Neural cell (in vitro differentiated cells): ENCODE measurements around the gene ABCA8. TPM values are rescaled to one million over a fixed set of nuclear protein-coding genes. Genes with fewer than 3 reads are reported as not detected.

Source experiments
- H2AFZ ChIP-seq: fragments of 200-600, 300-800 bp; sonication (generic), shearing (Covaris generic); 2 replicates; pipeline ENCODE4 v1.6.0; 2014; ENCODE audit warnings: low read depth, mild to moderate bottlenecking, antibody characterized with exemption, low read length, moderate library complexity
- H3F3A ChIP-seq: fragments of 200-600 bp; shearing (Covaris generic); 2 replicates; pipeline ENCODE4 v1.6.1; 2016; ENCODE audit warnings: mild to moderate bottlenecking, moderate library complexity, mixed read lengths, antibody characterized with exemption, low read length; ENCODE audit not compliant: insufficient read depth, poor library complexity, severe bottlenecking
- H3K27ac ChIP-seq: fragments of 200-600, 300-800 bp; sonication (generic), shearing (Covaris generic); 2 replicates; pipeline ENCODE4 v1.5.1; 2014; ENCODE audit warnings: mild to moderate bottlenecking, low read length, moderate library complexity
- H3K27me3 ChIP-seq: fragments of 300-800, 200-600 bp; sonication (generic), shearing (Covaris generic); 2 replicates; pipeline ENCODE4 v1.6.0; 2014; ENCODE audit warnings: mild to moderate bottlenecking, low read depth, low read length, moderate library complexity; ENCODE audit not compliant: insufficient read depth
- H3K36me3 ChIP-seq: fragments of 300-800, 200-600 bp; sonication (generic), shearing (Covaris generic); 2 replicates; pipeline ENCODE4 v1.5.1; 2014; ENCODE audit warnings: mild to moderate bottlenecking, antibody characterized with exemption, low read length, moderate library complexity; ENCODE audit not compliant: insufficient read depth
- H3K4me2 ChIP-seq: fragments of 300-800, 200-600 bp; sonication (generic), shearing (Covaris generic); 2 replicates; pipeline ENCODE4 v1.6.0; 2014; ENCODE audit warnings: mild to moderate bottlenecking, low read length
- H3K4me3 ChIP-seq: fragments of 300-800, 200-600 bp; sonication (generic), shearing (Covaris generic); 2 replicates; pipeline ENCODE4 v1.5.1; 2014; ENCODE audit warnings: mild to moderate bottlenecking, low read length, moderate library complexity
- H3K79me2 ChIP-seq: fragments of 200-600 bp; shearing (Covaris generic); replicated peaks from 2 replicates; pipeline ENCODE4 v1.6.0; 2014; ENCODE audit warnings: mild to moderate bottlenecking, low read length, moderate library complexity; ENCODE audit not compliant: insufficient read depth
- H3K9ac ChIP-seq: fragments of 300-800, 200-600 bp; sonication (generic), shearing (Covaris generic); 2 replicates; pipeline ENCODE4 v1.6.1; 2016; ENCODE audit warnings: mild to moderate bottlenecking, low read length, mixed read lengths
- H3K9me2 ChIP-seq: fragments of 200-600 bp; shearing (Covaris generic); 2 replicates; pipeline ENCODE4 v1.6.1; 2016; ENCODE audit warnings: mild to moderate bottlenecking, low read length, mixed read lengths; ENCODE audit not compliant: insufficient read depth
- H3K9me3 ChIP-seq: fragments of 200-600, 300-800 bp; sonication (generic), shearing (Covaris generic); 2 replicates; pipeline ENCODE4 v1.6.1; 2016; ENCODE audit warnings: mild to moderate bottlenecking, mixed run types, low read length, moderate library complexity, mixed read lengths
- H4K20me1 ChIP-seq: fragments of 200-600 bp; shearing (Covaris generic); 2 replicates; pipeline ENCODE4 v1.6.1; 2016; ENCODE audit warnings: mild to moderate bottlenecking, mixed run types; ENCODE audit not compliant: insufficient read depth
- CTCF ChIP-seq: fragments of 450-650 bp; IDR thresholded peaks from 2 replicates; pipeline ENCODE4 v1.5.1; 2014; ENCODE audit warnings: antibody characterized with exemption, mild to moderate bottlenecking, moderate library complexity; ENCODE audit not compliant: poor library complexity, severe bottlenecking
- EP300 ChIP-seq: fragments of 450-650 bp; conservative IDR thresholded peaks from 2 replicates; pipeline ENCODE4 v1.6.1; 2014; ENCODE audit warnings: antibody characterized with exemption, mild to moderate bottlenecking, moderate library complexity; ENCODE audit not compliant: poor library complexity, severe bottlenecking
- EZH2 ChIP-seq: fragments of 200-600, 300-800 bp; shearing (Covaris generic), sonication (generic); IDR thresholded peaks from 2 replicates; pipeline ENCODE4 v1.6.1; 2014; ENCODE audit warnings: antibody characterized with exemption, low read length, borderline replicate concordance, mild to moderate bottlenecking; ENCODE audit not compliant: insufficient read depth, poor library complexity, severe bottlenecking
- MXI1 ChIP-seq: fragments of 450-650 bp; conservative IDR thresholded peaks from 2 replicates; pipeline ENCODE4 v1.6.1; 2014; ENCODE audit warnings: antibody characterized with exemption, mild to moderate bottlenecking; ENCODE audit not compliant: poor library complexity, severe bottlenecking
- POLR2AphosphoS5 ChIP-seq: IDR thresholded peaks from 2 replicates; pipeline ENCODE4 v1.6.1; 2012
- RAD21 ChIP-seq: fragments of 450-650 bp; conservative IDR thresholded peaks from 2 replicates; pipeline ENCODE4 v1.6.1; 2014; ENCODE audit warnings: antibody characterized with exemption, mild to moderate bottlenecking, moderate library complexity
- SMC3 ChIP-seq: fragments of 450-650 bp; conservative IDR thresholded peaks from 2 replicates; pipeline ENCODE4 v1.6.1; 2014; ENCODE audit warnings: antibody characterized with exemption, mild to moderate bottlenecking, moderate library complexity; ENCODE audit not compliant: poor library complexity
- TAF1 ChIP-seq: IDR thresholded peaks from 2 replicates; pipeline ENCODE4 v1.6.1; 2012; ENCODE audit warnings: low read depth
- polyA plus RNA-seq: library from polyadenylated mRNA; depleted of rRNA; stranded (reverse); fragments of >200 nt; gene quantifications from 2 replicates; pipeline ENCODE4 v1.2.3, GENCODE V29; 2014
- TF ChIP-seq, protein P1 (sequence below): IDR thresholded peaks from 2 replicates; pipeline ENCODE4 v1.6.1; 2012; ENCODE audit warnings: borderline replicate concordance

Gene ABCA8
- polyA plus RNA-seq, 1 donor from 2014 or later, result not detected

- H3K27me3 ChIP-seq, result no peaks in the 10 kb centered on the region
- TF ChIP-seq, protein P1, sequence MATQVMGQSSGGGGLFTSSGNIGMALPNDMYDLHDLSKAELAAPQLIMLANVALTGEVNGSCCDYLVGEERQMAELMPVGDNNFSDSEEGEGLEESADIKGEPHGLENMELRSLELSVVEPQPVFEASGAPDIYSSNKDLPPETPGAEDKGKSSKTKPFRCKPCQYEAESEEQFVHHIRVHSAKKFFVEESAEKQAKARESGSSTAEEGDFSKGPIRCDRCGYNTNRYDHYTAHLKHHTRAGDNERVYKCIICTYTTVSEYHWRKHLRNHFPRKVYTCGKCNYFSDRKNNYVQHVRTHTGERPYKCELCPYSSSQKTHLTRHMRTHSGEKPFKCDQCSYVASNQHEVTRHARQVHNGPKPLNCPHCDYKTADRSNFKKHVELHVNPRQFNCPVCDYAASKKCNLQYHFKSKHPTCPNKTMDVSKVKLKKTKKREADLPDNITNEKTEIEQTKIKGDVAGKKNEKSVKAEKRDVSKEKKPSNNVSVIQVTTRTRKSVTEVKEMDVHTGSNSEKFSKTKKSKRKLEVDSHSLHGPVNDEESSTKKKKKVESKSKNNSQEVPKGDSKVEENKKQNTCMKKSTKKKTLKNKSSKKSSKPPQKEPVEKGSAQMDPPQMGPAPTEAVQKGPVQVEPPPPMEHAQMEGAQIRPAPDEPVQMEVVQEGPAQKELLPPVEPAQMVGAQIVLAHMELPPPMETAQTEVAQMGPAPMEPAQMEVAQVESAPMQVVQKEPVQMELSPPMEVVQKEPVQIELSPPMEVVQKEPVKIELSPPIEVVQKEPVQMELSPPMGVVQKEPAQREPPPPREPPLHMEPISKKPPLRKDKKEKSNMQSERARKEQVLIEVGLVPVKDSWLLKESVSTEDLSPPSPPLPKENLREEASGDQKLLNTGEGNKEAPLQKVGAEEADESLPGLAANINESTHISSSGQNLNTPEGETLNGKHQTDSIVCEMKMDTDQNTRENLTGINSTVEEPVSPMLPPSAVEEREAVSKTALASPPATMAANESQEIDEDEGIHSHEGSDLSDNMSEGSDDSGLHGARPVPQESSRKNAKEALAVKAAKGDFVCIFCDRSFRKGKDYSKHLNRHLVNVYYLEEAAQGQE, result no peak
- TF ChIP-seq TAF1 (no peak), RAD21 (no peak), POLR2AphosphoS5 (no peak), EP300 (no peak)
- H4K20me1 ChIP-seq, result no peaks in the 10 kb centered on the region
- no peak overlapping the region for H3K4me2 ChIP-seq
- no peaks in the 10 kb centered on the region for H3K79me2 ChIP-seq
- H3F3A ChIP-seq, result no peaks in the 10 kb centered on the region
- H3K36me3 ChIP-seq, result no peaks in the 10 kb centered on the region
- H2AFZ ChIP-seq, result no peak overlapping the region
- H3K4me3 ChIP-seq, result no peak overlapping the region
- H3K9me2 ChIP-seq, result no peaks in the 10 kb centered on the region
- no peak overlapping the region for H3K27ac ChIP-seq
- H3K9me3 ChIP-seq, result no peaks in the 10 kb centered on the region
- no peak overlapping the region for H3K9ac ChIP-seq
Measured at GRCh38 chr17:68850749-68851510, 104.3 kb downstream of the ABCA8 start.

GRCh38 chr17:68849673-68850610 is 105.2 kb downstream of the ABCA8 start:
- Histone ChIP-seq H3K4me2 (no peak overlapping the region), H4K20me1 (no peaks in the 10 kb centered on the region), H3K9me3 (no peaks in the 10 kb centered on the region), H3K79me2 (no peaks in the 10 kb centered on the region), H3K9ac (no peak overlapping the region), H2AFZ (no peak overlapping the region), H3K27me3 (no peaks in the 10 kb centered on the region), H3F3A (no peaks in the 10 kb centered on the region), H3K4me3 (no peak overlapping the region), H3K27ac (no peak overlapping the region), H3K36me3 (no peaks in the 10 kb centered on the region), H3K9me2 (no peaks in the 10 kb centered on the region)
- no peak for TF ChIP-seq EZH2

DNA sequence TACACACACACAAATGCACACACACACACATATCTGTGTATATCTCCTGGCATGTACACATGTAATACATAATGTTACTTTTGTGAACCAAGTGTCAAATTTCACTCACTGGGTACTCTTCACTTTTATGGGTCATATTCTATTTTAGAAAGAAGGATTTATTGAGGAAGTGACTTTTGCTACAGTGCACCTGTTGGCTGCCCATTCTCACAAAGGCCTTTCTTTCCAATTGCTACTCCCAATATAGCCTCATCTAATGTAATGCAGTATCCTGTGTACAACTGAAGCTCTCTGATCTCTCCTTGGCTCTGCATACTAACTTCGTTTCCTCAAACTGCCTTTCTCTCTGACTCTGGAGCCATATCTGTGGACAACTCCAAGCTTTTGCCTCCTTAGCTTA is 107.5 kb downstream of the ABCA8 start:
- Histone ChIP-seq H3K9me3 (no peaks in the 10 kb centered on the region), H3K36me3 (no peaks in the 10 kb centered on the region), H3K27ac (no peak overlapping the region), H3K4me2 (no peak overlapping the region), H3K9me2 (no peaks in the 10 kb centered on the region), H3K4me3 (no peak overlapping the region), H4K20me1 (no peaks in the 10 kb centered on the region), H3K79me2 (no peaks in the 10 kb centered on the region), H3K9ac (no peak overlapping the region), H3F3A (no peaks in the 10 kb centered on the region), H2AFZ (no peak overlapping the region), H3K27me3 (no peaks in the 10 kb centered on the region)
- TF ChIP-seq, protein P1, result no peak
- TF ChIP-seq CTCF (no peak), EZH2 (no peak), MXI1 (no peak), EP300 (no peak), RAD21 (no peak), POLR2AphosphoS5 (no peak), SMC3 (no peak), TAF1 (no peak)
